GM12891 (cell line): ENCODE data around the gene COL18A1.

Experiments
- DNase-seq: peaks from one replicate; pipeline ENCODE4 v3.0.0; 2011; ENCODE audit warnings: low spot score; ENCODE audit not compliant: insufficient read length
- FAIRE-seq: peaks from 2 replicates; lab custom pipeline; 2011; peaks lifted over from hg19 to GRCh38; lab: Jason Lieb, UNC
- PAX5 ChIP-seq: IDR thresholded peaks from 2 replicates; pipeline ENCODE4 v1.6.1; 2011; ENCODE audit warnings: low read length, moderate library complexity, mild to moderate bottlenecking; ENCODE audit not compliant: insufficient read depth, severe bottlenecking
- POLR2A ChIP-seq: IDR thresholded peaks from 2 replicates; pipeline ENCODE4 v1.6.1; 2011; ENCODE audit warnings: low read depth, low read length, control low read depth
- POLR2AphosphoS5 ChIP-seq: IDR thresholded peaks from 2 replicates; pipeline ENCODE4 v1.6.1; 2011; ENCODE audit warnings: low read depth, low read length, control low read depth
- POU2F2 ChIP-seq: IDR thresholded peaks from 2 replicates; pipeline ENCODE4 v1.6.1; 2011; ENCODE audit warnings: low read depth, mild to moderate bottlenecking, control low read depth, low read length, moderate library complexity
- SPI1 ChIP-seq: IDR thresholded peaks from 2 replicates; pipeline ENCODE4 v1.6.1; 2011; ENCODE audit warnings: low read depth, low read length, control low read depth
- TAF1 ChIP-seq: IDR thresholded peaks from 2 replicates; pipeline ENCODE4 v1.6.1; 2011; ENCODE audit warnings: low read depth, low read length, control low read depth

Gene COL18A1

GRCh38 chr21:45376459-45377324 lies 28.3 kb upstream of the COL18A1 start:
- FAIRE-seq = no peak
- DNase-seq = no peak
- TF ChIP-seq SPI1 (no peak), POU2F2 (no peak)

- FAIRE-seq (no peak), DNase-seq (no peak)
- no peak for TF ChIP-seq POU2F2
- no peak for TF ChIP-seq POLR2A
- TF ChIP-seq POLR2AphosphoS5 = no peak
- no peak for TF ChIP-seq SPI1
- no peak for TF ChIP-seq PAX5
- no peak for TF ChIP-seq TAF1
Measured at GRCh38 chr21:45377325-45377709, 27.6 kb upstream of the COL18A1 start.

- no peak for DNase-seq
- no peak for TF ChIP-seq PAX5
- TF ChIP-seq TAF1 = no peak
- TF ChIP-seq POLR2AphosphoS5 = no peak
- no peak for TF ChIP-seq SPI1
- TF ChIP-seq POLR2A = no peak
- TF ChIP-seq POU2F2 = no peak
- FAIRE-seq = no peak
Measured at GRCh38 chr21:45377866-45378257, 27.1 kb upstream of the COL18A1 start.

DNA sequence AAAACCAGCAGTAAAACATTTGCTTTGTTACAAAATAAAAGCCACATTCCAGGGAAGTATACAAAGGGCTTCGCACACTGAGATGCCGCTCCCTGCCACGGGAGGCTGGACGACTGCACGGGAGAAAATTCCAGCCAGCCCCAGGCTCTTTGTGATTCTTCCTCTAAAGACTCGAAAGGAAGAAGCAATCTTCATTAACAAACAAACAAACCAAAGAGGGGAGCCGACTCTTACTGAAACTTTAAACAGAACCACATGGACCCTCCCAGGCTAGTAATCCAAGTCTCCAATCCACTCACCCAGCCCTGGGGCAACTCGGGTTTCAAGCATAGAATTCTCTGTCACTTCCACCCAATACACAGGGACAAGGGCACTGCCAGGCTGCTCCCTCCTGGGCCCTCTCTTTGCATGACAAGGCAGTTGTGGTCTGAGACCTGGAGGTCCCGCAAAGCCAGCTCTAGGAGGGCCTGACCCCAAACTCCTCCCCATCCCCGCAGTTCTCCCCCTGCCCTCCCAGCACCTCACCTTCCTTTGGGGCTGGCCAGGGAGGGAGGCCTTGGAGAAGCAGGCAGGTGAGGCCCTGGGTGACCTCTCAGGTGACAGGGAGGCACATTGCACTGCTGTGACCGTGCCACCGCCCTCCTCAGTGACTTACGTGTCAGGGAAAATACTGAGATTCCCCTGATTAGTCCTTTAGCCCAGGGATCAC lies 26.6 kb upstream of the COL18A1 start:
- no peak for TF ChIP-seq PAX5
- no peak for TF ChIP-seq POLR2A
- no peak for TF ChIP-seq TAF1
- TF ChIP-seq POLR2AphosphoS5 = no peak
- no peak for TF ChIP-seq POU2F2
- TF ChIP-seq SPI1 = no peak
- FAIRE-seq (no peak), DNase-seq (no peak)

- no peak for TF ChIP-seq SPI1
- no peak for TF ChIP-seq PAX5
- TF ChIP-seq POLR2A = no peak
- no peak for TF ChIP-seq TAF1
- TF ChIP-seq POLR2AphosphoS5 = no peak
- no peak for TF ChIP-seq POU2F2
- FAIRE-seq (no peak), DNase-seq (no peak)
Measured at GRCh38 chr21:45379171-45379900, 25.6 kb upstream of the COL18A1 start.

DNA sequence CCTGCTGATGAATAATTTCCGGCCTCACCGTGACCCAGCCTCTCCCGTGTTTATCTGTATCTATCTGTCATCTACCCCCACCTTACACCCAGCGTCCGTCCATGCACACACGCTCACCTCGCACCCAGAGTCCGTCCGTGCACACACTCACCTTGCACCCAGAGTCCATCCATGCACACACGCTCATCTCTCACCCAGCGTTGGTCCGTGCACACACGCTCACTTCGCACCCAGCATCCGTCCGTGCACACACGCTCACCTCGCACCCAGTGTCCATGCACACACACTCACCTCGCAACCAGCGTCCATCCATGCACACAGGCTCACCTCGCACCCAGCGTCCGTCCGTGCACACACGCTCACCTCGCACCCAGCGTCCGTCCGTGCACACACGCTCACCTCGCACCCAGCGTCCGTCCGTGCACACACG lies 25.0 kb upstream of the COL18A1 start:
- FAIRE-seq (no peak), DNase-seq (no peak)
- TF ChIP-seq POU2F2 (no peak), TAF1 (no peak), SPI1 (no peak), PAX5 (no peak), POLR2AphosphoS5 (no peak), POLR2A (no peak)

- FAIRE-seq = no peak
- TF ChIP-seq POLR2A (no peak), TAF1 (no peak), SPI1 (no peak), PAX5 (no peak), POU2F2 (no peak), POLR2AphosphoS5 (no peak)
- no peak for DNase-seq
Measured at GRCh38 chr21:45380566-45380965, 24.4 kb upstream of the COL18A1 start.

DNA sequence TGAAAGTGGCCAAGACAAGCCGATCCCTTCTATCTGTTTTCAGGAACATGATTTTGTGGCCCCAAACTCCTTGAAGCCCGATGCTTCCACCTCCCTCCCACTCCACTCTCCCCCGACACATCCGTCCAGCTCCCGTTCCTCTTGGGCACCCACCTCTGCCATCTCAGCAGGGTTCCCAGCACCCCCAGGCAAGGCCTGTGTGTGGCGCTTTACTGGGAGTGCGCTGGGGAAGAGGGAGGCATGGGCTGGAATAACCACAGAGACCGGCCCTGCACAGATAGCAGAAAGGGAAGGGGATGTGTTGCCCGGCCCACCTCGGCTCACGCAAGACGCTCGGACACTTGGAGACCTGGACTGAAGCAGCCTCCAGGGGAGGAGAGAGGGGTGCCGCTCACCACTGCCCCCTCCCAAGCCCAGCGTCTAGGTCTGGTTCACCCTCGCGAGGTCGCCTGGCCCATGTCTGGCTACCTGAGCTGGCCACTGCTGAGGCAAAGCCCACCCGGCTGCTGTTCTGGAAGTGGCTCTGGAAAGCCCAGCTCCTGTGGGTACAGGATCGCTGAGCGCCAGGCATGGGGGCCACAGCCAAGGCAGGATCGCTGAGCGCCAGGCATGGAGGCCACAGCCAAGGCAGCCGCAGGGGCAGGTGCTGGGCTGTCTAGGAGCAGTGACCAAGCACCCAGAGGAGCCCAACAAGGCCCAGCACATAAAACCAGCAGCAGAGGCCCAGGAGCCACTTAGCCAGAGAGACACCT lies 23.8 kb upstream of the COL18A1 start:
- FAIRE-seq (no peak), DNase-seq (no peak)
- TF ChIP-seq POLR2AphosphoS5 = no peak
- no peak for TF ChIP-seq TAF1
- TF ChIP-seq POLR2A = no peak
